Measurements from ENCODE around the gene PLEKHA3. TPM values are rescaled to one million over a fixed set of nuclear protein-coding genes. Genes with fewer than 3 reads are reported as not detected.

The PLEKHA3 gene
- total RNA-seq (ENCODE audit: low replicate concordance), result 16.2 and 20.7 TPM in 2 replicates
- long read RNA-seq, full-length matches to known transcripts, result 1 of 6 reads
- long read RNA-seq, partial matches to known transcripts, result 4 of 6 reads
- long read RNA-seq, other reads (novel, unspliced or antisense), result 1 of 6 reads

- peaks cover 3% of the 10 kb centered on the region for H3K36me3 Mint-ChIP-seq
- H3K27me3 Mint-ChIP-seq, result no peaks in the 10 kb centered on the region
- H3K4me1 Mint-ChIP-seq (ENCODE audit: unreplicated experiment), result peaks cover 36% of the 10 kb centered on the region
- H3K4me3 Mint-ChIP-seq, result peak within 1 kb of the TSS; percentile 99
- TF ChIP-seq CTCF (conservative IDR thresholded peaks at IDR 0.05), result no peak
- no peaks in the 10 kb centered on the region for H3K9me3 Mint-ChIP-seq
- H3K27ac Mint-ChIP-seq, result peak within 1 kb of the TSS; percentile 99
- peak; percentile 90 for DNase-seq (ENCODE audit: extremely low spot score, unreplicated experiment)
These were observed at the start of gene PLEKHA3 for GRCh38 chr2:178480227-178481181. TSS of gene PLEKHA3 (plus strand) at chr2:178480457. CDS start at chr2:178480870, 413 bp downstream.

GRCh38 chr2:178436662-178437061, 43.6 kb upstream of the PLEKHA3 start:
- no peak for TF ChIP-seq CTCF (conservative IDR thresholded peaks at IDR 0.05)
- Mint-ChIP-seq H3K27me3 (no peaks in the 10 kb centered on the region), H3K4me1 (ENCODE audit: unreplicated experiment) (no peaks in the 10 kb centered on the region), H3K9me3 (no peaks in the 10 kb centered on the region), H3K4me3 (no peak overlapping the region), H3K36me3 (peaks cover 31% of the 10 kb centered on the region), H3K27ac (no peak overlapping the region)
- DNase-seq (ENCODE audit: extremely low spot score, unreplicated experiment), result no peak

GRCh38 chr2:178441426-178441825, 38.8 kb upstream of the PLEKHA3 start:
- Mint-ChIP-seq H3K36me3 (peaks cover 37% of the 10 kb centered on the region), H3K4me3 (no peak overlapping the region), H3K27me3 (no peaks in the 10 kb centered on the region), H3K27ac (no peak overlapping the region), H3K4me1 (ENCODE audit: unreplicated experiment) (no peaks in the 10 kb centered on the region), H3K9me3 (no peaks in the 10 kb centered on the region)
- TF ChIP-seq CTCF (conservative IDR thresholded peaks at IDR 0.05), result no peak
- no peak for DNase-seq (ENCODE audit: extremely low spot score, unreplicated experiment)

GRCh38 chr2:178448968-178449661, 31.1 kb upstream of the PLEKHA3 start:
- Mint-ChIP-seq H3K27ac (peak overlapping the region; percentile 68), H3K4me3 (peak overlapping the region; percentile 87), H3K4me1 (ENCODE audit: unreplicated experiment) (peaks cover 33% of the 10 kb centered on the region), H3K27me3 (no peaks in the 10 kb centered on the region), H3K36me3 (peaks cover 23% of the 10 kb centered on the region), H3K9me3 (no peaks in the 10 kb centered on the region)
- TF ChIP-seq CTCF (conservative IDR thresholded peaks at IDR 0.05), result no peak
- DNase-seq (ENCODE audit: extremely low spot score, unreplicated experiment), result no peak

GRCh38 chr2:178449700-178450523, 30.3 kb upstream of the PLEKHA3 start:
- H3K4me1 Mint-ChIP-seq (ENCODE audit: unreplicated experiment), result peaks cover 33% of the 10 kb centered on the region
- H3K27ac Mint-ChIP-seq, result peak overlapping the region; percentile 90
- H3K4me3 Mint-ChIP-seq, result peak overlapping the region; percentile 87
- DNase-seq (ENCODE audit: extremely low spot score, unreplicated experiment), result no peak
- TF ChIP-seq CTCF (conservative IDR thresholded peaks at IDR 0.05), result no peak
- peaks cover 18% of the 10 kb centered on the region for H3K36me3 Mint-ChIP-seq
- H3K27me3 Mint-ChIP-seq, result no peaks in the 10 kb centered on the region
- no peaks in the 10 kb centered on the region for H3K9me3 Mint-ChIP-seq

Measured in type B pancreatic cell (in vitro differentiated cells).